Measurements from ENCODE around the gene FGF14.

GRCh38 chr13:101738336-101738735, 663.5 kb downstream of the FGF14 start:
- TF ChIP-seq EZH2 (IDR thresholded peaks at IDR 0.05; ENCODE audit: insufficient read depth, low read length) (no peak), CTCF (IDR thresholded peaks at IDR 0.05; ENCODE audit: insufficient read depth, low read depth, low read length) (no peak)

All from astrocyte (in vitro differentiated cells and primary cell).